Measurements from ENCODE around the gene EPB41L3.
"Not testable (repeated sequence)": the region's sequence is repeated elsewhere in the genome, so short reads cannot be mapped to it uniquely, and the experiment has no call there.

Gene EPB41L3

GRCh38 chr18:5543773-5544389, at the start of gene EPB41L3:
EPB41L3 (minus strand) TSS chr18:5543997; CDS start chr18:5489183, 54,814 bp downstream.
- DNase-seq = no peak

GRCh38 chr18:5588529-5588928, 44.7 kb upstream of the EPB41L3 start:
- no peak for DNase-seq

- no peak for DNase-seq
Observed at GRCh38 chr18:5585653-5586052, 41.9 kb upstream of the EPB41L3 start.

- no peak for DNase-seq
Observed at GRCh38 chr18:5584746-5585417, 41.1 kb upstream of the EPB41L3 start.

GRCh38 chr18:5582849-5583681, 39.3 kb upstream of the EPB41L3 start:
- DNase-seq = no peak

- no peak for DNase-seq
Observed at GRCh38 chr18:5582076-5582475, 38.3 kb upstream of the EPB41L3 start.

- no peak for DNase-seq
Observed at GRCh38 chr18:5574843-5575242, 31.0 kb upstream of the EPB41L3 start.

- no peak for DNase-seq
Observed at GRCh38 chr18:5571666-5572065, 27.9 kb upstream of the EPB41L3 start.

GRCh38 chr18:5570613-5571012, 26.8 kb upstream of the EPB41L3 start:
- DNase-seq = not testable (repeated sequence)

GRCh38 chr18:5568416-5568815, 24.6 kb upstream of the EPB41L3 start:
- DNase-seq = no peak

GRCh38 chr18:5558851-5559250, 15.1 kb upstream of the EPB41L3 start:
- no peak for DNase-seq

- no peak for DNase-seq
Observed at GRCh38 chr18:5556310-5556974, 12.6 kb upstream of the EPB41L3 start.

GRCh38 chr18:5554629-5555028, 10.8 kb upstream of the EPB41L3 start:
- DNase-seq = no peak

GRCh38 chr18:5546660-5547059, 2.9 kb upstream of the EPB41L3 start:
- DNase-seq = no peak

GRCh38 chr18:5543036-5543680, 639 bp downstream of the EPB41L3 start:
- no peak for DNase-seq

GRCh38 chr18:5542515-5543035, 1.2 kb downstream of the EPB41L3 start:
- DNase-seq = no peak

- DNase-seq = no peak
Observed at GRCh38 chr18:5541644-5542043, 2.2 kb downstream of the EPB41L3 start.

GRCh38 chr18:5539391-5539790, 4.4 kb downstream of the EPB41L3 start:
- DNase-seq = no peak

- DNase-seq = no peak
Observed at GRCh38 chr18:5538544-5538943, 5.3 kb downstream of the EPB41L3 start.

- DNase-seq = no peak
Observed at GRCh38 chr18:5537860-5538259, 5.9 kb downstream of the EPB41L3 start.

- no peak for DNase-seq
Observed at GRCh38 chr18:5534845-5535244, 9.0 kb downstream of the EPB41L3 start.

GRCh38 chr18:5532066-5532465, 11.7 kb downstream of the EPB41L3 start:
- no peak for DNase-seq
